KBM-7 (cell line): ENCODE data around the gene PACS1.
A peak's percentile ranks its signal among the peaks of the same experiment; 100 is the strongest.
"Not testable (repeated sequence)": the region's sequence is repeated elsewhere in the genome, so short reads cannot be mapped to it uniquely, and the experiment has no call there.

Experiments
- DNase-seq: peaks from one replicate; pipeline ENCODE4 v3.0.0-alpha.2; 2015
- in situ Hi-C: fragments of 300-500 bp; cut with MboI; formaldehyde crosslinking; loops from 2 replicates; pipeline ENCODE4 v1.14.3; 2020; ENCODE audit warnings: low sequenced_read_pairs, low pct_unique_long_range_greater_than_20kb, mixed read lengths

The PACS1 gene

DNA sequence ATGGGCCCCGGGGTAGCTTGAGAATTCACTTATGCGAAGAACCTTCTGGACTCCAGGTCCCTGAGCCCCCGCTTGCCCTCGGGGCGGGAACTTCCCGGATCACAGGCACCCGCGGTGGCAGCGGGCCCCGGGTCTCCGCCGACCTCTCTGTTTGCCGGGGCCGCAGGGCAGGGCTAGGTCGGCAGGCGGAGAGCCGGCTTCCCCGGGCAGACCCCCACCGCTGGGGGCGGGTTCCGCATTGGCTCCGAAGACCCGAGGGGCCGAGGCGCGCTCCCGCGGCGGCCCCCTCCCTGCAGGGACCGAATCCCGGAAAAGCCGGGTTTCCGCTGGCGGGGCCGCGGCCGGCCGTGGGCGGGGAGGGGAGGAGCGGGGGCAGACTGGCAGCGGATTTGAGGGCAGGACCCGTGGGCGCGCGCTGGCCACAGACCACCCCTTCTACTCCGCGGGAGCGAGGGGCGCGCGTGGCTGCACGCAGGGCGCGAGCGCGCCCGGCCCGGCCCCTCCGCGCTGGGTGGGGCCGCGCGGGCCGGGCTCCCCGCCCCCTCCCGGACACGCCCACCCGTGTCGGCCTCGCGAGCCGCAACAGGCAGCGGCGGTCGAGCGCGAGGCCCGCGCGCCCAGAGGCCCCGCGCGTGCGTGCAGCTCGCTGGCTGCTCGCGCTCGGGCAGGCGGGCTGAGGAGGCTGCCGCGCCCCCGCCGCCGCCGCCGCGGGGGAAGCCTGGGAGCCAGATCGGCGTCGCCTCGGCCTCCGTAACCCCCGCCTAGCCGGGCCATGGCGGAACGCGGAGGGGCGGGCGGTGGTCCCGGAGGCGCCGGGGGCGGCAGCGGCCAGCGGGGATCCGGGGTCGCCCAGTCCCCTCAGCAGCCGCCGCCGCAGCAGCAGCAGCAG is at the start of gene PACS1:
PACS1 (plus strand) TSS at position 558 of the 889 bp plus-strand sequence; CDS start at position 773, 215 bp downstream.
- peak; percentile 70 for DNase-seq
- in situ Hi-C loops = no loop called here

DNA sequence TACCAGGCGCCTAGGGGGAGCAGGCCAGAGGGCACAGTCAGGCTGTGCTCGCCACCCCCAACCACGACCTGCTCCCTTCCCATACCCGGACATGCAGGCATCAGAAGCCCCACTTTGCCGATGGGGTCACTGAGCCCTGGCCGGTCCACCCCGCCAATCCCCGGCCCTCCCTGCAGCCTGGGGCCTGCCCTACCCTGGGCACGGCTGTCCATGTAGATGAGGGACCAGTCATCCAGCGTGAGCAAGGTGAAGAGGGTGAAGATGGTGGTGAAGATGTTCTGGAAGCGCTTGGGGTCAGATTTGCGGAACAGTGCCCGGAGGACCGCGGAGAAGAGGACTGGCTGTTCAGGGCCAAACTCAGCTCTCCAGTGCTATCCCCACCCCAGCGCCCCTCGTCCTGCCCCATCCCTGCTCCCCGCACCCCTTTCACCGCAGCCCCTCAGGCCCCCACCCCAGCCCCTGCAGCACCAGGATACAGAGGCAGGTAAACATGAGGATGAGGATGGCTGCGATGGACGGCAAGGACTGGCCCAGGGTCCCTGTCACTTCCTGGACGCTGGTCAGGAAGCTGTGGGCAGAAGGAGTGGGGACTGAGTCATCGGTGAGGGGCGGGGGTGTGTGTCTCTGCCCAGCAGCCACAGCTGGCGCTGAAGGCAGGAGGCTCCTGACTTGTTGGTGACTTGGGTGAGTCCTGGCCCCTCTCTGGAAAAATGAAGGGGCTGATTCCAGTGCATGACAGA is 49.3 kb upstream of the PACS1 start:
- DNase-seq = peak; percentile 49

DNA sequence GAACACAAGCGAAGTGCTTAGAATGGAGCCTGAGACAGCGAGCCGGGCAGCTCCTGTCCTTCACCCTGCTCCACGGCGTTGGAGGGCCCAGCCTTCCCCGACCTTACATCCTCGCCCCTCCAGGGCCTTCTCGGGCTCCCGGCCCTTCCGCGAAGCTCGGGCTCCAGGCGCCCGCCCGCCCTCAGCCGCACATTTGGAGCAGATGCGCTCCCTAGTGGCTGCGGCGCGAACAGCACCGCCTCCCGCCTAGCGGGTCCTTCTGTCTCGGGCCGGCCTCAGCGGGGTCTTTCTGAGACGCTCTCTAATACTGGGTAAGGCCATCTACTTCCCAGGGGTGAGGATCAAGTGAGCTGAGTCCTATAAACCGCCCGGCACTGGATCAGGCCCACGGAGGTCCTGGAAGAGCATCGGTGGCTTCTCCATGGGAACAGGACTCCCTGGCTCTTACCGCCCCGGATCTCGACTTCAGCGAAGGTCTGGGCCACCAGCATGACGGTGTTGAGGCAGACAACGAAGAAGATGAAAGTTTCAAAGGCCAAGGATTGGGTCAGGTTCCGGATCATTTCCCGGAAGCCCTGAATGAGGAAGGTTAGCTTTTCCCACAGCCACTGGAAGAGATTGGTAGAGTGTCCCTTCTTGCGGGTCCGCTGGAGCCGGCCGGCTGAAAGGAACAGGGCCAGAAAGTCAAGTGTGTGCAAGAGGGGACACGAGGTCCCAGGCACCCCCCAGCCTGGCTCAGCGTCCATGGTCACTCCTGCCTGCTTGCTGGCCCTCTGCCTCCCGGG is 47.5 kb upstream of the PACS1 start:
- DNase-seq = peak; percentile 79
- in situ Hi-C loops = no loop called here

More for the DNA sequence above, 49.3 kb upstream of the PACS1 start:
- in situ Hi-C loops = no loop called here

DNA sequence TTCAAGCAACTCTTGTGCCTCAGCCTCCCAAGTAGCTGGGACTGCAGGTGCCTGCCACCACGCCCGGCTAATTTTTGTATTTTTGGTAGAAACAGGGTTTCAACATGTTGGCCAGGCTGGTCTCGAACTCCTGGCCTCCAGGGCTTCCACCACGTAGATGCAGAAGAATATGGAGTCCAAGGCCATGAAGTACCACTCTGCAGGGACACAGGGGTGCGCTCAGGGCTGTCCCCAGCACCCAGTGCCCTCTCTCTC is 47.0 kb upstream of the PACS1 start:
- DNase-seq, in situ Hi-C loops: not testable (repeated sequence)

DNA sequence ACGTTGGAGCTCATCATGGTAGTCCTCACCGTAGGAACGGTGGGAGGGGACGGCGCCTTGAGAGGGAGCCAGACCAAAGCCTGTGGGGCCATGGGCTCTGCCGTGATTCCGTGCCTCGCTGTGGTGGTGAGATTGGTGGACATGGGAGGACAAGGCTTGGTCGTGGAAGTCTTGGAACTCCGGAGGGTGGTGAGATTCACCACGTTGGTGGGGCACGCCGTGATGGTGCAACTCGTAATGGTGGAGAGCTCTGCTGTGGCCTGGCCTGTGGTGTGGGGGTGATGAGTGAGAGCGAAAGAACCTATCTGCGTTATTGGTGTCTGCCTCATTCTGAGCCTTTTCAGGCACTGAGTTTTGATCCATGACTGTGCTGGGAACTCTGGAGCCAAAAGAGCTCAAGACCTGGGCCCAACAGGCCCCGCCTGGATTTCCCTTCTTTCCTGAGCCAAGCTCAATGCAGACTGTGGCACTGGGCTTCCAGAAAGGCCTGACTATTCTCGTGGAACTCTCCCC is 44.0 kb upstream of the PACS1 start, which contains the start of gene CATSPER1:
CATSPER1 (minus strand) TSS at position 463 of the 513 bp plus-strand sequence; CDS start at position 363, 100 bp downstream.
- no peak for DNase-seq
- in situ Hi-C loops = no loop called here

DNA sequence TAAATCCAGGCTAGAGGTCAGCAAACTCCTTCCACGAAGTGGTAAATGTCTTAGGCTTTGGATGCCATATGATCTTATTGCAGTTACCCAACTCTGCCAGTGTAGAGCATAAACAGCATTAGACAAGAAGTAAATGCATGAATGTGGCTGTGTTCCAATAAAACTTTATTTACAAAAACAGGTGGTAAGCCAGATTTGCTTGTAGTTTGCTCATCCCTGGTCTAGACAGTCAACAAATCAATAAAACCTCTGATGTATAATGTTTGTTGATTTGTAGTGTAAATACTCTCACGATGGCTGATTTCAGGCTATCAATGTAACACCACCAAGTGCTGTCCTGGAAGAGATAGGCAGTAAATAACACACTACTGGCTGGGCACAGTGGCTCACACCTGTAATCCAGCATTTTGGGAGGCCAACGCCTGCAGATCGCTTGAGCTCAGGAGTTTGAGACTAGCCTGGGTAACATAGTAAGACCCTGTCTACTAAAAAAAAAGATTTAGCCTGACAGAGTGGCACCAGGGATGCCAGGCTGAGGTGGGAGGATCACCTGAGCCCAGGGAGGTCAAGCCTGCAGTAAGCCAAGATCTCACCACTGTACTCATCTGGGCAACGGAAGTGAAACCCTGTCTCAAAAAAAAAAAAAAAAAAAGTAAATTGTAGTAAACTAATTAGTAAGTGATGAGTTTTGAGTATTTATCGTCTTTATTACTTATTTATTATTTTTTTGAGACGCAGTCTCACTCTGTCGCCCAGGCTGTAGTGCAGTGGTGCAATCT is 36.9 kb upstream of the PACS1 start:
- DNase-seq = no peak
- in situ Hi-C loops = no loop called here

DNA sequence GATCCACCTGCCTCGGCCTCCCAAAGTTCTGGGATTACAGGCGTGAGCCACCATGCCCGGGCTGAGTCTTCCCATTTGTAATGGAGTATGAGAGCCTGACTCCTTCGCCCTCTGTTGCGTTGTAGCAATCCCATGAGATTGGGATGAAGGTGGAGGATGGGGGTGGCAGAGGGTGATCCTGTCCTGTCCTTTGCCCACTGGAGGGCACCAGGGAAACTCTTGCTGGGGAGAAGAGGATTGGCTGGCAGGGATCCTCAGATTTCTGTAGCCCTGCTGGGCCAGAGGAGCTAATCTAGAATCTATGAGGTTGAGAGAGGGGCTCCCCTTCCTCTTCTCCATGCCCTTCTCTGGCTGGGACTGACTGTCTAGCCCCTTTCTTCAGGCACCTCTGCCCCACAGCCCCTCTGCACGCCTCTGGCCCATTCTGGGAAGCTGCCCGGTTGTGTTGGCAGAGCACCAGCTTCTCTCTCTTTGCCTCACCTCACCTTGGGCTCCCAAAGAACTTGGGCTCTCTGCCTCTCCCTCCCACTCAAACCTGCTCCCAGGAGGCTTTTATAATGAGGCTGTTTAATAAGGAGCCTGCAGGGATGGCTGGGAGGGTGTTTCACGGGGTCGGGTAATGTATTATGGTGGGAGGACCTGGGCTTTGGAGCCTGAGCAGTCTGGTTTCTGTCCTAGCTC is 34.3 kb upstream of the PACS1 start:
- no peak for DNase-seq
- in situ Hi-C loops = no loop called here

DNA sequence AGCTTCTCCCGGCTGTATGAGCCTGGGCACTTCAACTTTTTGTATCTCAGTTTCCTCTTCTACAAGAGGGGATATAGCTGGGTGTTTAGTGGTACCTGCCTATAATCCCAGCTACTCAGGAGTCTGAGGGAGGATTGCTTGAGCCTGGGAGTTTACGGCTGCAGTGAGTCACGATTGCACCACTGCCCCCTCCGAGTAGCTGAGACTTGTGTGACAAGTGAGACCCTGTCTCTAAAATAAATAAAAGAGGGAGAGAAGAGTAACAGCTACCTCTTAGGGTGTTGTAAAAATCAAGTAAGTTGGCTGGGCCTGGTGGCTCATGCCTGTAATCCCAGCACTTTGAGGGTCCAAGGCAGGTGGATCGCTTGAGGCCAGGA is 33.8 kb upstream of the PACS1 start:
- in situ Hi-C loops = no loop called here
- DNase-seq = no peak

DNA sequence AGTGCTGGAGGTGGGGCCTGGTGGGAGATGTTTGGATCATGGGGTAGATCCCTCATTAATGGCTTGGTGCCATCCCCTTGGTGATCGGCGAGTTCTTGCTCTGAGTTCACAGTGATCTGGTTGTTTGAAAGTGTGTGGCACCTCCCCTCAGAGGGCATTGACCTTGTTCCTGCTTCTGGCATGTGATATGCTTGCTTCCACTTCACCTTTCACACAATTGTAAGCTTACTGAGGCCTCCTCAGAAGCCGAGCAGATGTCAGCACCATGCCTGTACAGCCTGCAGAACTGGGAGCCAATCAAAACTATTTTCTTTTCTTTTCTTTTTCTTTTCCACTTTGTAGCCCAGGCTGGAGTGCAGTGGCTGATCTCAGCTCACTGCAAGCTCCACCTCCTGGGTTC is 32.7 kb upstream of the PACS1 start:
- in situ Hi-C loops = no loop called here
- DNase-seq = no peak

DNA sequence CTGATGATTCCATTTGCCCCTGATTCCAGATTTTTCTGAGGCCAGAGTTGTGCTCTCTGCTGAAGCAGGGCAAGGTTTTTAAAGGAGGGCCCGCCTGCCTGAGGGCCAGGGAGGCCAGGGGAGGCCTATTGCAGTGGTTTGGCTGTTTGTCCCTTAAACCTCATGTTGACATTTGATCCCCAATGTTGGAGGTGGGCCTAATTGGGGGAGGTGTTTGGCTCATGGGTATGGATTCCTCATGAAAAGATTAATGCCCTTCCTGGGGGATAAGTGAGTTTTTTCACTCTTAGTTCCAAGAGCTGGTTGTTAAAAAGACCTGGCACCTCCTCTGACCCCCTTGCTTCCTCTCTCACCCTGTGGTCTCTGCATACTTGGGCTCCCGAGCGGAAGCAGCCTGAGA is 30.3 kb upstream of the PACS1 start:
- DNase-seq = no peak
- in situ Hi-C loops = no loop called here

DNA sequence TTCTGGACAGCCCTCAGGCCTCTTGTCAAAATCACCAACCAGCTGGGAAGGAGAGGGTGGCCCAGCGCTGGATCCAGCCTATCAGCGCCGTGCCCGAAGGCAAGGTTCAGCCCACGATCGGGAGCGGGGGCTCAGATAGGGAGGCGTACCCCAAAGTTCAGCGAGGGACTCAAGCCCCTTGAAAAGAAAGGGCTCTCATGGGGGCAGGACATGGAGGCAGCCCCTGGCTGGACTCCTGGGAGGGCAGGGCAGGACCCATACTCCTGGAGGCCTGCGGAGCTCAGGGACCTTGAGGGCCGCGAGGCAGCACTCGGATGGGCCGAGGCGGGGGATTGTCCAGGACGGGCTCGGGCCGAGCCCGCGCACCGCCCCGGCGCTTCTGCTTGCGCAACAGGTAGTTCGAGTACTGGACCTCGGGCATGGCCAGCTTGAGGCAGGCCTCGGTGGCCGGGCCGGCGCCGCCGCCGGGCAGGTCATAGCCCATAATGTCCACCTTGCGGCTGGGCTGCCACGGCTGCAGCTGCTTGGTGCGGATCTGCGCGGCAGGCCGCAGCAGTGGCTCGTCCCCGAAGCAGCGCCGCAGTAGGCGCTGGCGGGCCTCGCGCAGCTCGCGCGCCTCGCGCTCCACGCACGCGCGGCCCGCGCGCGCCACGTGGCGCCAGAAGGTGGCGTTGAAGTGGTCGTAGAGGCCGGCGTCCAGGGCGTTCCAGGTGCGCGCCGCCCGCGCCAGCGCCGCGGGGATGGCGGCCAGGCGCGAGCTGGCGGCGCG is 27.7 kb upstream of the PACS1 start:
- DNase-seq = no peak
- in situ Hi-C loops = no loop called here

DNA sequence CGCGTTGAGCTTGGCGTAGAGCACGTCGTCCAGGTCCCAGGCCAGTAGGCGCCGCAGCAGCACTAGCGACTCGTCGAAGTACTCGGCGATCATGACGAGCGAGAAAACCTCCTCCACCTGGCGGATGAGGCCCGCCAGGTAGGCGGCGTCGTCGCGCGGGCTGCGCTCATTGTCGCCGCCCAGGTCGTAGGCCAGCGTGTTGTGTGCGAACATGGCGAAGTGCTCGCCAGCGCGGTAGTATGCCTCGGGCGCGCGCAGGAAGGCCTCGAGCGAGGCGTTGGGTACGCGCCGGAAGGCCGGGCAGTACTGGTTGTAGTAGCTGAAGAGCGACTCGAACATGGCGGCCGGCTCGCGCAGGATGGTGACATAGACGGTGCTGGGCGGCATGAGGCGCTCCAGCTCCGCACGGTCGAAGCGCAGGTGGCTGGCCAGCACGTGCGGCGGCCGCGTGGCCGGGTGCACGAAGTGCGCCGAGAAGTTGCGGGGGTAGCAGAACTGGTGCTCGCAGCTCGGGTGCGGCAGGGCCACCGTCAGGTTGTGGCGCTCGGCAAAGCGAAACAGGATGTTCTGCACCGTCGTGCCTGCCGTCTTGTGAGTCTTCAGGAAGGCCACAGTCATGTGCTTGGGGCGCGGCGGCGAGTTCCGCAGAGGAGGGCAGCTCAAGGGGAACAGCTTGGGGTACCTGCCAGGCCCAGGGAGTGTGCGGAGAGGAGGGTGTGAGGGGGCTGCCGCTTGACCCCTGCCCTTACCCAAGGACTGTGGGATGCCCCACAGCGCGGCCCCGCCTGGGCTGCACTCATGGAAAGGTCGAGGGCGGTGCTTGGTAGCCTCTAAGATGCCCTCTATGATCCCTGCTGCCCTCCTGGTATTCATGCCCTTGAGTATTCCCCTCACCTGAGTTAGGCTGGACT is 26.8 kb upstream of the PACS1 start:
- in situ Hi-C loops = no loop called here
- DNase-seq = no peak

DNA sequence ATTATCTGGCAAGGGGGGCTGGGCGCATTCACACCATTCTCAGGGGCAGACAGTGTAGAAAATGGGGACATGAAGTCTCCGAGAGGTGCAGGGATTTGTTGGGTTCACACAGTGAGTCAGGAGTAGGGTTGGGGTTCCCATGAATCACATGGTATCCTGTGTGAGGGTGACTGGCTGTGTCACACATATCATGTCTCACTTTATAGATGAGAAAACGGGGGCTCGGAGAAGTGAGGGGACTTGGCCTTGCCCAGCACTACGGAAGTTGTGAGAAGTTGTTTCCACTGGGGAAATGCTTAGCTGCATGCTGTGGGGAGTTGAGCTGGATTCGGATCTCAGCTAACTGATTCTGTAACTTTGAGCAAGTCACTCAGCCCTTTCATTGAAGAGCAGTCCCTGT is 25.3 kb upstream of the PACS1 start:
- in situ Hi-C loops = no loop called here
- DNase-seq = no peak

DNA sequence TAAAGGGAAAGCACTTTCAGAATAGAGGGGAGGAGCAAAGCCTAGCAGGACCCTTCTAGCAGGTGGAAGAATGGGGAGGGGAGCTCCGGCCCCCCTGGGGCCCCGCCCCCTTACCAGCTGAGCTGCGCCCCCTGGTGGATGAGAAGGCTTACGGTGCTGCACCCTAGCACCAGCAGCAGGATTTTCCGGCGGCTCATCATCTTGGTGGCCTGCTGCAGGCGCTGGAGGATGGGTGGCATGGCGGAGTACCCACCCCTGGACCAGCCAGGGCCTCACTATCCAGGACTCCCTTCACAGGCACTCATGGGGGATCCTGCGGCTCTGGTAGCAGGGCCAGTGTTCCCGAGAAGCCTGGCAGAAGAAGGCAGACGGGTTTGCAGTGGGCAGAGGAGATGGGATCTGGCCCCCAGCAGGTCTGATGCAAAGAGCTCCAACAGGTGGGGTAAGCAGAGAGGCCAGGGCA is 24.9 kb upstream of the PACS1 start:
- DNase-seq = peak; percentile 78
- in situ Hi-C loops = no loop called here

DNA sequence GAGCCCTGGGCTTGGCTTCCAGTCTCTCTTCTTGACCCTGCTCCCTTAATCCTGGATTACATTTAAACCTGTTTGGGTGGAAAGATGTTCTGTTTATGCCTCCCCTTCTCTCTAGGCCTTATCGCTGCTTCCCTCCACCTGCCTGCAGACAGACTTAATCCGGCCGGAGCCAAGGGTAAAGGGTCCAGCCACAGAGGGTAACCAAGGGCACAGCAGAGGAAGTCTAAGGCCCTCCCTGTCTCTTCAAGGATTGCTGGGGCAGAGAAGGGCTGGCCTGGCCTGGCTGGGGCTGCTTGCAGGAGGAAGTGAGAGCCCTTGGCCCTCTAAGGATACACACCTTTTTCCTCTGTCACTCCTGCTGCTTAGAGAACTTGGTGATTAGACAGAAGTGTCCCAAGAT is 23.2 kb upstream of the PACS1 start:
- no peak for DNase-seq
- in situ Hi-C loops = no loop called here

DNA sequence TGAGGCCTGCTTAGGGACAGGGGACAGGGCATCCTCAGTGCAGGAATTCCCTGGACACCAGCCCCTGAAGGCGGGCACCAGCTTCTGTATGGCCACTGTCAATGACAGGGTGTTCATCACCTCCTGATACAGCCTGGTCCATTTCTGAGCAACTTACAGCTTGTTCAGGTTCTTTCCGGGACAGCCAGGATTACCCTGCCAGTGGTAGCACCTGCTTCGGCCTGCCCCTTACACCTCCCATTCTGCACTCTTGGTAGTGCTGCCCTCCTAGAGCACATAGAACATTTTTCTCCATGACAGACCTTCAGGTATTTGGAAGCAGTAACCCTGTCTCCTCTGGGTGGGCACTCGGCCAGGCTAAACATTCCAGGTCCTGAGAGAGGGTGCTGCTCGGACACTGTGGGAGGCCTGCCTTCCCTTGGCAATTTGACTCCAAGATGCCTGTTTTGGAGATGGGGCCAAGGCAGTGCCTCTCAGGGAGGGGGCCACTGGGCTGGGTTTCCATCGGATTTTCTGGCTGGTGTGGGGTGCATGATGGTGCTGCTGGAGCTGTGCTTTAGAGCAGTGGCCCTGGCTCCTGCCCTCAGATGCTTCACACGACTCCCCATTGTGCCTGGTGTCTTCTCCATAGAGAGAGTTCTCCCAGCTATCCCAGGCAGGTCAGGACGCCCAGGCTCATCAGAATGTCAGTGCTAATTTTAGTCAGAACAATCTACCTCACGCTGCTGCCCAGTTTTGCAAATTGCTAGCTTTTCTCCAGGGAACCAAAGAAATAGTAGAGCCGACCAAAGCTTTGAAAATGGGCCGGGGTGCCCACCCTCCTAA is 22.3 kb upstream of the PACS1 start:
- no peak for DNase-seq

More for the DNA sequence above, 22.3 kb upstream of the PACS1 start:
- in situ Hi-C loops = no loop called here
